ENCODE data around the gene TRIM2.

The TRIM2 gene

GRCh38 chr4:153345012-153345981, 141.1 kb downstream of the TRIM2 start:
- no peak for DNase-seq (ENCODE audit: low read depth, low spot score)
- POLR2A ChIA-PET: no interaction called here

GRCh38 chr4:153346031-153346430, 141.8 kb downstream of the TRIM2 start:
- ChIA-PET CTCF (interaction anchor here (0.7 to 9.8 kb wide), 26 partner anchors 10 to 403 kb away, joined by 3 to 199 read pairs (median 4); no protein-coding TSS in a partner anchor), POLR2A (no interaction called here)
- no peak for TF ChIP-seq CTCF (IDR thresholded peaks at IDR 0.05; ENCODE audit: insufficient read depth, low read length, missing control alignments)
- no peak overlapping the region for H3K4me3 ChIP-seq (ENCODE audit: low read depth, low read length)
- DNase-seq (ENCODE audit: low read depth, low spot score): no peak

More at GRCh38 chr4:153345012-153345981, 141.1 kb downstream of the TRIM2 start:
- CTCF ChIA-PET: interaction anchor here (0.6 to 9.8 kb wide), 30 partner anchors 10 to 404 kb away, joined by 3 to 199 read pairs (median 4); no protein-coding TSS in a partner anchor
- peak overlapping the region; percentile 83 for H3K4me3 ChIP-seq (ENCODE audit: low read depth, low read length)
- TF ChIP-seq CTCF (IDR thresholded peaks at IDR 0.05; ENCODE audit: insufficient read depth, low read length, missing control alignments): no peak

GRCh38 chr4:153346563-153346962, 142.3 kb downstream of the TRIM2 start:
- peak; percentile 12 for TF ChIP-seq CTCF (IDR thresholded peaks at IDR 0.05; ENCODE audit: insufficient read depth, low read length, missing control alignments)
- H3K4me3 ChIP-seq (ENCODE audit: low read depth, low read length): no peak overlapping the region
- CTCF ChIA-PET: interaction anchor here (1.1 to 9.8 kb wide), 17 partner anchors 11 to 403 kb away, joined by 3 to 199 read pairs (median 4); no protein-coding TSS in a partner anchor
- POLR2A ChIA-PET: no interaction called here
- DNase-seq (ENCODE audit: low read depth, low spot score): no peak

GRCh38 chr4:153347117-153347516, 142.9 kb downstream of the TRIM2 start:
- no peak for DNase-seq (ENCODE audit: low read depth, low spot score)
- no peak for TF ChIP-seq CTCF (IDR thresholded peaks at IDR 0.05; ENCODE audit: insufficient read depth, low read length, missing control alignments)
- CTCF ChIA-PET: interaction anchor here (1.1 to 9.8 kb wide), 8 partner anchors 12 to 273 kb away, joined by 3 to 199 read pairs (median 11); no protein-coding TSS in a partner anchor
- no peak overlapping the region for H3K4me3 ChIP-seq (ENCODE audit: low read depth, low read length)
- POLR2A ChIA-PET: no interaction called here

GRCh38 chr4:153348006-153348405, 143.8 kb downstream of the TRIM2 start:
- no peak overlapping the region for H3K4me3 ChIP-seq (ENCODE audit: low read depth, low read length)
- CTCF ChIA-PET: interaction anchor here (9.8 kb wide), 1 partner anchor 223 kb away, joined by 199 read pairs; no protein-coding TSS in a partner anchor

More at GRCh38 chr4:153348006-153348405, 143.8 kb downstream of the TRIM2 start:
- POLR2A ChIA-PET: no interaction called here
- no peak for DNase-seq (ENCODE audit: low read depth, low spot score)
- TF ChIP-seq CTCF (IDR thresholded peaks at IDR 0.05; ENCODE audit: insufficient read depth, low read length, missing control alignments): no peak

All from AG04449 (cell line).